ENCODE measurements around the gene PATZ1. TPM values are rescaled to one million over a fixed set of nuclear protein-coding genes. Genes with fewer than 3 reads are reported as not detected.

The PATZ1 gene
- total and polyA plus RNA-seq, 2 of the 4 experiments (the other 2 are of a cell fraction) = 6.5 to 10.5 TPM

DNA sequence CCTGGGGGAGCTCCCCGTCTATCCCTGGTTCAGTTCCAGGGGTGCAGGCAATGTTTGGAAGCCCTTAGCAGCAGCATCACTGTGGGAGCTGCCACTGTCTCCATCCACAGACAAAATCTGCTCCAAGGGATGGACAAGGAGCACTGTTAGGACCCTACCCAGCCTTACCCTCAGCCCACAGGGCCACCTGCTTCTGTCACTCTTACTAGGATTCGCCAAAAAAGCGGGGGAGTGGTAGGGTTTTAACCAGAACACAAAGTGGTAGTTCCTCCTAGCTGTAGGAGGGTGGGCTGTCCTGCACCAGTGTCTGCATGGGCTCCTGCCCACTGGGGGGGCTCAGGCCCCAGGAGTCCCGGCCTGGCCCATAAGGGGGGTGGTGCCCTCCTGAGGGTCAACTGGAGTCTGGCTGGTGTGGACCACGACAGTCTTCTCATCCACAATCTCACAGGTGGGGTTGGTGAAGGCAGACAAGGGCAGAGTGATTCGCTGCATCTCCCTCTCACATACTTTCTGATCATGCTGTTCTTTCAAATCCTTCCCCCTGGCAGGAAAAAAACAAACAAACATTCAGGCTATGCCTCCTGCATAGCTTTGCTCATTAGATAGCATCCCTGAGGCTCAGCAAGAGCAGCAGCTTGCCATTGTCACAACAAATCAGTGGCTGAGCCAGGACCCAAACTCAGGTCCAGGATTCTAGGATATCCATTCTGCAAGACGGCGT, 63.2 kb downstream of the PATZ1 start:
- no peak overlapping the region for H4K5ac ChIP-seq (ENCODE audit: low read depth, low read length)
- H3K23ac ChIP-seq (ENCODE audit: low read depth, low read length) = no peak overlapping the region
- H3K4me3 ChIP-seq (ENCODE audit: insufficient read depth, low read depth, low read length) = no peak overlapping the region
- no peak overlapping the region for H2BK5ac ChIP-seq (ENCODE audit: low read depth, low read length, poor library complexity, severe bottlenecking)
- no peak overlapping the region for H4K91ac ChIP-seq (ENCODE audit: insufficient read depth, low read depth, low read length)
- H2BK15ac ChIP-seq (ENCODE audit: low read depth, low read length) = no peak overlapping the region
- intact Hi-C loops (cut with micrococcal nuclease) = no loop called here
- H3K56ac ChIP-seq (ENCODE audit: extremely low read depth, insufficient read depth, low read length) = no peak overlapping the region
- H3K36me3 ChIP-seq (ENCODE audit: control insufficient read depth, insufficient read depth, low read length) = peaks cover 51% of the 10 kb centered on the region
- no peak overlapping the region for H2AK9ac ChIP-seq (replicated peaks; ENCODE audit: low read depth, low read length, poor library complexity)
- CTCF ChIA-PET = interaction anchor here (0.7 to 1.0 kb wide), 2 partner anchors 10 kb away, joined by 3 to 4 read pairs; no protein-coding TSS in a partner anchor
- no peak overlapping the region for H2AFZ ChIP-seq (replicated peaks; ENCODE audit: low read length, poor library complexity)
- H3K9me1 ChIP-seq (ENCODE audit: insufficient read depth, low read length) = peaks cover 3% of the 10 kb centered on the region; the same call in 1 of the 2 replicates
- no peaks in the 10 kb centered on the region for H3K79me1 ChIP-seq (ENCODE audit: low read depth in 1 of 2, low read length in 2 of 2)
- in situ Hi-C loops (cut with MboI; ENCODE audit: low sequenced_read_pairs) = loop anchor here (10.0 kb wide), 1 partner anchor 62 kb away; the partner anchor contains the start of gene PATZ1
- no peak for DNase-seq
- H4K8ac ChIP-seq (ENCODE audit: low read depth in 2 of 2, low read length in 2 of 2) = no peak overlapping the region
- POLR2A ChIA-PET (ENCODE audit: unreplicated experiment) = interaction anchor here (0.6 kb wide), 1 partner anchor 39 kb away, joined by 5 read pairs; no protein-coding TSS in a partner anchor
- H2BK120ac ChIP-seq (ENCODE audit: low read depth, low read length) = no peak overlapping the region
- H3K4me1 ChIP-seq (ENCODE audit: control insufficient read depth, insufficient read depth, low read length) = no peaks in the 10 kb centered on the region
- 83% methylated on average over 2 of the region's 8 CpGs; no CpG with 5 or more reads in 1 of the 2 experiments for WGBS, 2 experiments (ENCODE audit: extremely low coverage in 2 of 2, insufficient read length in 1 of 2)
- H3K27ac ChIP-seq (ENCODE audit: insufficient read depth, low read length) = no peak overlapping the region
- no peak overlapping the region for H2AK5ac ChIP-seq (ENCODE audit: low read depth, low read length)
- no peak overlapping the region for H3K18ac ChIP-seq (ENCODE audit: low read depth, low read length)
- no peak for TF ChIP-seq NFE2L2 (IDR thresholded peaks at IDR 0.05; ENCODE audit: low read depth, low read length)
- no peak for TF ChIP-seq CEBPB (IDR thresholded peaks at IDR 0.05; ENCODE audit: low read depth, low read length)
- TF ChIP-seq, protein P1, sequence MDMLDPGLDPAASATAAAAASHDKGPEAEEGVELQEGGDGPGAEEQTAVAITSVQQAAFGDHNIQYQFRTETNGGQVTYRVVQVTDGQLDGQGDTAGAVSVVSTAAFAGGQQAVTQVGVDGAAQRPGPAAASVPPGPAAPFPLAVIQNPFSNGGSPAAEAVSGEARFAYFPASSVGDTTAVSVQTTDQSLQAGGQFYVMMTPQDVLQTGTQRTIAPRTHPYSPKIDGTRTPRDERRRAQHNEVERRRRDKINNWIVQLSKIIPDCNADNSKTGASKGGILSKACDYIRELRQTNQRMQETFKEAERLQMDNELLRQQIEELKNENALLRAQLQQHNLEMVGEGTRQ (IDR thresholded peaks at IDR 0.05; ENCODE audit: low read depth, low read length) = no peak
- no peak for TF ChIP-seq MAFK (IDR thresholded peaks at IDR 0.05; ENCODE audit: low read depth, low read length)
- TF ChIP-seq FOS (IDR thresholded peaks at IDR 0.05; ENCODE audit: low read depth, low read length) = no peak
- no peak for TF ChIP-seq BHLHE40 (IDR thresholded peaks at IDR 0.05; ENCODE audit: low read depth, low read length)
- no peak for TF ChIP-seq CHD1 (IDR thresholded peaks at IDR 0.05; ENCODE audit: low read depth, low read length)
- TF ChIP-seq RFX5 (IDR thresholded peaks at IDR 0.05; ENCODE audit: low read depth, low read length) = no peak
- dilution Hi-C loops (cut with HindIII; ENCODE audit: low sequenced_read_pairs, unreplicated experiment) = no loop called here
- peaks cover 7% of the 10 kb centered on the region; the same call in 1 of the 2 replicates for H4K20me1 ChIP-seq (ENCODE audit: insufficient read depth, low read length)
- no peak overlapping the region for H3K14ac ChIP-seq (replicated peaks; ENCODE audit: low read depth, low read length)
- H3K9me3 ChIP-seq (ENCODE audit: control insufficient read depth, insufficient read depth, low read length) = no peaks in the 10 kb centered on the region
- no peak overlapping the region for H3K4ac ChIP-seq (ENCODE audit: low read depth, low read length)
- no peak for ATAC-seq (ENCODE audit: low read depth)
- no peak overlapping the region for H3K9ac ChIP-seq (ENCODE audit: low read depth, low read length)
- H2BK20ac ChIP-seq (ENCODE audit: low read depth, low read length) = no peak overlapping the region
- no peak overlapping the region for H3K4me2 ChIP-seq (ENCODE audit: low read depth, low read length)
- no peaks in the 10 kb centered on the region for H3K27me3 ChIP-seq (ENCODE audit: control insufficient read depth, insufficient read depth, low read length)
- no TSS peak for BruUV-seq (replicated peaks)

Data from IMR-90 (cell line).